B cell (primary cell): ENCODE results near the gene PARP8. TPM values are rescaled to one million over a fixed set of nuclear protein-coding genes. Genes with fewer than 3 reads are reported as not detected.

ENCODE experiments used
- ATAC-seq: fragments of 200-7000 bp; cut with Tn5 transposase; one replicate; pipeline ENCODE4 v1.10.0; 2021; ENCODE audit warnings: low read depth, mild to moderate bottlenecking, moderate number of reproducible peaks, moderate library complexity
- CTCF ChIA-PET: fragments of 350-600 bp; sonication (Branson Sonifier 250); formaldehyde crosslinking; loops from one replicate; lab custom pipeline; 2021; ENCODE audit warnings: antibody characterized with exemption, inconsistent platforms; lab: Charles Lee
- POLR2A ChIA-PET: fragments of 350-600 bp; sonication (Branson Sonifier 250); formaldehyde crosslinking; loops from one replicate; lab custom pipeline; 2021; ENCODE audit warnings: antibody characterized with exemption; lab: Charles Lee
- DNase-seq: peaks from one replicate; pipeline ENCODE4 v3.0.0; 2013
- H2AFZ ChIP-seq: 2 replicates; pipeline ENCODE4 v1.6.1; 2012; ENCODE audit warnings: mild to moderate bottlenecking, low read depth, low read length; ENCODE audit not compliant: insufficient read depth, poor library complexity, severe bottlenecking
- H3K27ac ChIP-seq, 2 donors: 1 replicate in 1 of 2; 2 replicates in 1 of 2; pipeline ENCODE4 v1.5.1; 2012 to 2013; ENCODE audit warnings: low read length in 2 of 2, mild to moderate bottlenecking in 2 of 2, moderate library complexity in 1 of 2
- H3K27me3 ChIP-seq, 4 experiments: fragments of 200-600 bp in 1 of 4; sonication (generic) in 1 of 4; replicated peaks in 1 of 4; 1 replicate in 2 of 4; 2 replicates in 2 of 4; pipeline versions ENCODE4 v1.6.1 to v1.7.0; 2013 to 2016; ENCODE audit warnings: low read length in 3 of 4, mild to moderate bottlenecking in 2 of 4, mixed read lengths in 1 of 4, moderate library complexity in 1 of 4; ENCODE audit not compliant: insufficient read depth in 4 of 4, control insufficient read depth in 3 of 4; ENCODE audit errors: control extremely low read depth in 1 of 4
- H3K36me3 ChIP-seq, 2 experiments: replicated peaks in 1 of 2; 1 replicate in 1 of 2; 2 replicates in 1 of 2; pipeline versions ENCODE4 v1.6.1 to v1.7.1; 2013; ENCODE audit warnings: low read length in 1 of 2; ENCODE audit not compliant: insufficient read depth in 2 of 2, control insufficient read depth in 1 of 2; ENCODE audit errors: control extremely low read depth in 1 of 2, extremely low read depth in 1 of 2
- H3K4me1 ChIP-seq, 2 donors: fragments of 200-600 bp in 1 of 2; sonication (generic) in 1 of 2; 1 replicate in 1 of 2; 2 replicates in 1 of 2; pipeline versions ENCODE4 v1.5.1 to v1.6.1; 2013 to 2017; ENCODE audit warnings: low read length in 2 of 2; ENCODE audit not compliant: control insufficient read depth in 2 of 2, insufficient read depth in 2 of 2
- H3K4me2 ChIP-seq: replicated peaks from 2 replicates; pipeline ENCODE3; 2012; ENCODE audit warnings: mild to moderate bottlenecking, low read depth, low read length; ENCODE audit not compliant: poor library complexity, severe bottlenecking
- H3K4me3 ChIP-seq, 5 experiments: fragments of 200-600 bp in 1 of 5; sonication (generic) in 1 of 5; 1 replicate in 3 of 5; 2 replicates in 2 of 5; pipeline versions ENCODE4 v1.5.1 to v1.7.0; 2011 to 2016; ENCODE audit warnings: low read length in 4 of 5, mild to moderate bottlenecking in 4 of 5, low read depth in 2 of 5, control low read depth in 1 of 5, moderate library complexity in 1 of 5; ENCODE audit not compliant: insufficient read depth in 1 of 5; ENCODE audit errors: control extremely low read depth in 1 of 5, extremely low read depth in 1 of 5
- H3K79me2 ChIP-seq: fragments of 200-600 bp; sonication (generic); one replicate; pipeline ENCODE4 v1.6.0; 2016; ENCODE audit warnings: low read length; ENCODE audit not compliant: control insufficient read depth, insufficient read depth
- H3K9ac ChIP-seq: fragments of 200-600 bp; sonication (generic); 2 replicates; pipeline ENCODE4 v1.6.1; 2017; ENCODE audit warnings: mild to moderate bottlenecking, low read length, moderate library complexity
- H3K9me3 ChIP-seq, 3 donors: one replicate each; pipeline versions ENCODE4 v1.6.1 to v1.7.1; 2013; ENCODE audit warnings: low read length in 2 of 3; ENCODE audit not compliant: control insufficient read depth in 2 of 3, insufficient read depth in 1 of 3; ENCODE audit errors: control extremely low read depth in 1 of 3
- H4K20me1 ChIP-seq: 2 replicates; pipeline ENCODE4 v1.6.0; 2012; ENCODE audit warnings: mild to moderate bottlenecking, low read length; ENCODE audit not compliant: insufficient read depth, control insufficient read depth, poor library complexity, severe bottlenecking
- H3K27ac Mint-ChIP-seq: one replicate; pipeline ENCODE4 v1.8.0; 2021; ENCODE audit warnings: mixed read lengths
- H3K27me3 Mint-ChIP-seq: one replicate; pipeline ENCODE4 v1.8.0; 2021; ENCODE audit warnings: mixed read lengths
- H3K4me1 Mint-ChIP-seq: one replicate; pipeline ENCODE4 v1.8.0; 2021; ENCODE audit warnings: mixed read lengths
- H3K4me3 Mint-ChIP-seq: one replicate; pipeline ENCODE4 v1.8.0; 2021; ENCODE audit warnings: mixed read lengths
- H3K9me3 Mint-ChIP-seq: one replicate; pipeline ENCODE4 v1.8.0; 2022; ENCODE audit warnings: mixed read lengths; ENCODE audit not compliant: insufficient read depth
- CTCF ChIP-seq: fragments of 200-600 bp; IDR thresholded peaks from one replicate; pipeline ENCODE4 v1.8.0; 2022; ENCODE audit warnings: antibody characterized with exemption, mild to moderate bottlenecking
- EZH2 ChIP-seq: IDR thresholded peaks from 2 replicates; pipeline ENCODE4 v1.6.1; 2012; ENCODE audit warnings: borderline replicate concordance, low read depth, mild to moderate bottlenecking, moderate library complexity, low read length; ENCODE audit not compliant: insufficient read depth, poor library complexity, severe bottlenecking
- WGBS: methylation state at CpG from one replicate; pipeline ENCODE4 v1.1.5; 2013; ENCODE audit warnings: missing lambda C conversion rate; ENCODE audit not compliant: insufficient coverage; 5-methylcytosine and 5-hydroxymethylcytosine counted together
- intact Hi-C: fragments of 100-400 bp; cut with micrococcal nuclease; formaldehyde crosslinking; loops from one replicate; pipeline ENCODE4 v1.10.0; 2022
- polyA plus RNA-seq: library from polyadenylated mRNA; depleted of rRNA; stranded (reverse); fragments of >200 nt; gene quantifications from 2 replicates; pipeline ENCODE4 v1.2.3, GENCODE V29; 2012
- total RNA-seq, 2 donors: library from RNA; stranded (reverse); fragments of 120-200 nt in 1 of 2; gene quantifications; 1 replicate in 1 of 2; 2 replicates in 1 of 2; pipeline versions ENCODE4 v1.2.3 to v1.2.4, GENCODE V29; 2013 to 2022

PARP8 gene
- total and polyA plus RNA-seq, 2 donors (not counting 1 experiment from before 2014, with no cell fraction given), result 36.2 to 83.6 TPM

- Histone ChIP-seq H3K9me3 (no peaks in the 10 kb centered on the region), H4K20me1 (no peaks in the 10 kb centered on the region), H3K27ac (peak overlapping the region in 1 of 2 donors; percentile 19), H3K36me3 (peaks cover 21 to 36% of the 10 kb centered on the region in 2 experiments), H3K4me2 (no peak overlapping the region), H3K4me3 (no peak overlapping the region), H3K79me2 (peaks cover 4% of the 10 kb centered on the region), H2AFZ (no peak overlapping the region), H3K9ac (no peak overlapping the region), H3K4me1 (no peaks in the 10 kb centered on the region), H3K27me3 (no peaks in the 10 kb centered on the region)
- ATAC-seq (no peak), DNase-seq (no peak)
- CTCF ChIA-PET, result no interaction called here
- intact Hi-C loops, result no loop called here
- 100% methylated on average over 1 of the region's 5 CpGs for WGBS
- Mint-ChIP-seq H3K4me1 (peaks cover 7% of the 10 kb centered on the region), H3K4me3 (no peak overlapping the region), H3K27me3 (no peaks in the 10 kb centered on the region), H3K27ac (no peak overlapping the region), H3K9me3 (no peaks in the 10 kb centered on the region)
- no peak for TF ChIP-seq CTCF
- TF ChIP-seq EZH2, result no peak
- POLR2A ChIA-PET, result no interaction called here
Observed at GRCh38 chr5:50766462-50766861, 100.0 kb downstream of the PARP8 start.

DNA sequence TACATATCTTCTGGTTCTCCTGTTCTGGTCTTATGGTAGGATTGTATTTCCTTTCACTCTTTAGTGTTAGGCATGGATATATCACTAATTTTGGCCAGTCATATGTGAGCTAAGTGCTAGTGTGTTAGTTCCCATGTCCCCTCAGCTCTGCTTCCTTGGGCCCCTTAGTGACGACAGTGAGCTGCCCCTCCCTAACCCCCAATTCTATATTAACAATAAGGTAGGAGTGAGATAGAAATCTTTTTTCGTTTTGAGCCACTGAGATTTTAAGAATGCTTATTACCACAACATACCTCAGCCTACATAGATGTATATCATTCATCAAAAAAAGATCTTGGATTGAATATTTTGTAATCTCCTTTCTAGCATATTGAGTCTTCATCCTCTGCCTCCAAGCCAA lies 100.5 kb downstream of the PARP8 start:
- no peak overlapping the region for H3K27ac Mint-ChIP-seq
- Histone ChIP-seq H3K4me1 (no peaks in the 10 kb centered on the region), H3K79me2 (peaks cover 4% of the 10 kb centered on the region), H3K27me3 (no peaks in the 10 kb centered on the region), H3K36me3 (peaks cover 23 to 31% of the 10 kb centered on the region in 2 experiments), H3K9ac (no peak overlapping the region), H3K4me3 (no peak overlapping the region), H2AFZ (no peak overlapping the region), H3K9me3 (no peaks in the 10 kb centered on the region), H3K4me2 (no peak overlapping the region), H3K27ac (peak overlapping the region in 1 of 2 donors; percentile 19), H4K20me1 (no peaks in the 10 kb centered on the region)
- no peak for ATAC-seq
- H3K4me3 Mint-ChIP-seq, result no peak overlapping the region
- H3K4me1 Mint-ChIP-seq, result peaks cover 10% of the 10 kb centered on the region
- CTCF ChIA-PET, result no interaction called here
- POLR2A ChIA-PET, result no interaction called here
- no peak for DNase-seq
- no peaks in the 10 kb centered on the region for H3K27me3 Mint-ChIP-seq
- intact Hi-C loops, result no loop called here
- no peaks in the 10 kb centered on the region for H3K9me3 Mint-ChIP-seq
- TF ChIP-seq CTCF (no peak), EZH2 (no peak)
- no CpG with 5 or more reads among the region's 2 CpGs for WGBS
